HG03520 (cell line): ENCODE data around the gene ZNF778.

ENCODE experiments used
- ATAC-seq: cut with Tn5 transposase; IDR thresholded peaks from one replicate; pipeline ENCODE4 v1.9.1; 2021; ENCODE audit warnings: mild to moderate bottlenecking, moderate library complexity; ENCODE audit not compliant: unreplicated experiment

The ZNF778 gene

DNA sequence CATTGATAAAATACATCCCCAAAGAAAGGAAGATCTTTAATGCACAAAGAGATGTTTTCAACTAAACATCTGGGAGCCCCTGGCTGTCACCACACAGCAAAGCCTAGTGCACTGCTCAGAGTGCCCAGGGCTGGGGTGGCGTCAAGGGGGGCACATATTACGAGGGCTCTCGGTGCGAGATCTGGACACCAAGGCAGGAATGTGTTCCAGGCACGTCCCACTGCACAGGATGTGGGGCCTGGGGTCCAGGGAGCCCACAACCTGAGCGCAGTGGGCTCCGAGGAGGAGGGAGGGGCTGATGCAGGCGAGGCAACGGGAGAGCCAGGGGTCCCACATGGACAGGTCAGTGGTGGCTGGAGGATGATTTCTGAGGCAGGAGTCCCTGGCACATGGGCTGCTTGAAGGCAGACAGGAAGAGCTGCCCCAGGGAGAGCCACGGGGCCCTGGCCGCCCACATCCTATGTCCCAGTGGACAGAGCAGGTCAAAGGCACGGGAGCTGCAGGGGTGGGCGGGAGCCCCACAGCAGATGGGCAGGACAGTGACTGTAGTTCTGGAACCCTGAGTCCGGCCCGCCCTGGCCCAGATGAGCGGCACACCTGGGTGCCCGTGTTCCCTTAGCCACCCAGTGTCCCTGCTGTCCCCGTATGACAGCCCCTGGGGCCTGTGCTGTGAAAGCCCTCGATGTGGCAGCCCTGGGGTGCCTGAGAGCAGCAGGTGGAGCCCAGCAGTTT, 56.4 kb downstream of the ZNF778 start:
- ATAC-seq, result no peak

DNA sequence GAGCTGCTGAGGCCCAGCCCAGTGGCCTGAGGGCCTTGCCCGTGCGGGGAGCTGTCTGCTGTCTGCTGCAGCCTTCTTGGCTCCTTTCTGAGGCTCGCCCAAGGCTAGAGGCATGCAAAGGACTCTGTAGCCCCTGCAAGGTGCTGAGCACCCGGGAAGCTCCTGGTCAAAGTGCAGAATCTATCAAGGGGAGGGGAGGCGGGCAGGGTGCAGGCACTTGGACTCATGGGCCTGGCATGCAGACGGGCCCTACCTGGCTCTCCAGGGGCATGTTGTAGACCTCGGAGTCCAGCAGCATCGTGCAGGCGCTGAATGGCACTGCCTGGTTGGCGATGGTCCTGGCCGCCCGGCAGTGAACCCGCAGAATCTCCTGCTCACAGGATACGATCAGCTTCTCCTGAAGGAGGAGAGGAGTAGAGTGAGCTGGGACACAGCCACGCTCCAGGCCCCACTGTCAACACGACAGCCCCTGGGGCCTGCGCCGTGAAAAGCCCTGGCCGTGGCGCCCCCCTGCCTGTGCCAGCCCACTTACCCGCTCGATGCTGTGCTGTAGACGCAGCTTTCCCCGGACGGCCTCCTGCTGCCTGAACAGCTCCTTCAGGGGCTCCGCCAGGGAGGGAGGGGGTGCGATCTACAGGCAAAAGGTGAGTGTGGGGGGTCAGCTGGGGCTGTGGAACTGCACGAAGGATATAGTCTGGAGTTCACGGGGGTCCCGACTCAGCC, 57.2 kb downstream of the ZNF778 start:
- ATAC-seq, result no peak

DNA sequence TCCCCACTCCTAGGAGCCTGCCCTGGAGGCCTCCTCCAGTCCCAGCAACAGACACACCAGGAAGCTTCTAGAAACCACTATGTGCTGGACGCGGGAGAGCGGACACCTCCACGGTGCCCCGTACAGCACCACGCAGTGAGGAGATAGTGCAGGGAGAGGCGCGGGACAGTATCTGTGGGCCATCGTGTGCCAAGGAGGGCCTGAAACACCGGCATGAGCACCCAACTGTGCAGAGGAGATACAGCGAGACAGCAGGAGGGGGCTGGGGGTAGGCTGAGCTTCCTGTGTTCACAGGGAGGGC, 57.7 kb downstream of the ZNF778 start:
- ATAC-seq, result no peak

DNA sequence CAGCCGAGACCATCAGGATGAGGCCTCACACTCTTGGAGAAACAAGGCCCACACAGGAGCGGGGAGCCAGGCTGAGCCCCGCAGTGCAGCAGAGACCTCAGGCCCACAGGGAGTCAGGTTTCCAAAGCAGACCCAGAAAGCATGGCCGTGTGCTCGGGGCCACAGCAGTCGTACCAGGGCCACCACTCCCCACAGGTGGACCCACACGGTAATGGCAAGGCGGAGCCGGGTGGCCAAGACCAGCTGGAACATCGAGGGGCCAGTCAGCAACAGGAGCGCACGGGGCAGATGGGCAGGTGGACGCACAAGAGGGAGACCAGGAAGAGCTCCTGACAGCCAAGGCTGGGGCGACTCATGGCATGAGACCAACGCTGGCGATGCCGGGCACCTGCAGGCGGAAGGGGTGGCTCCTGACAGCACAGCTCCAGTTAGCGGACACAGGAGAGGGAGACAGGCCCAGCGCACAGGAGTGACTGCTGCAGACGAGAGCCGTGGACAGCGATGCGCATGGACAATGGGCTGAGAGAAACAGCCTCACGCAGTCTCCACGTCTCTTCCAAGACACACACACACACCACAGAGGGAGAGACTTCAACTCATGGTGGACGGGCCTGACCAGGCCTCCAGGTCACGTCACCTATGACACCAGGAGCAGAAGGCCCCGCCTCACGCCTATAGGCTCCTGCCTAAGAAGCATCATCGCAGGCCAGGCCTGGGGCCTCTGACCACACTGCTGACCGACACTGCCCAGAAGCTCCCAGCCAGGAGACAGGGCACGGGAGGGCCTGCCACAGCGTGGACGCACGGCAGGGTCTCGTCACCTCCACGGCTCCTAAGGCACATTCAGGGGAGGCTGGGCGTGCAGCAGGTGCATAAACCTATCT, 58.6 kb downstream of the ZNF778 start:
- ATAC-seq, result no peak

DNA sequence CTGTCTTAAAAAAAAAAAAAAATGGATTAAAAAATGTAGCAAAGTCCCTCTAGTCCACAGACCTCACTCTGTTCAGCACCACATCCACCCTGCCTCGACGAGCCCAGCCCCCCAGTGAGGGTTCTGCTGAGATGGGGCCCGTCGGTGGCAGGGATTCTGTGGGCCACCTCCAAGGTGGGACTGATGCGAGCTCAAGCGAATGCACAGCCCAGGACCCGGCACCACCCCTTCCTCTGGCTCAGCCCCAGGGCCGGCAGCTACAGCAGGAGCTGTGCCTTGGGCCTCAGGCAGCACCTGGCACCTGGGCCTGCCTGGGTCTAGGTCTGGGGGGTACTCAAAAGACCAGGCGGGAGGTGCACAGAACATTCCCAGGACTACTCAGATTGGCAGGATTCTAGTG, 59.5 kb downstream of the ZNF778 start:
- ATAC-seq, result no peak

DNA sequence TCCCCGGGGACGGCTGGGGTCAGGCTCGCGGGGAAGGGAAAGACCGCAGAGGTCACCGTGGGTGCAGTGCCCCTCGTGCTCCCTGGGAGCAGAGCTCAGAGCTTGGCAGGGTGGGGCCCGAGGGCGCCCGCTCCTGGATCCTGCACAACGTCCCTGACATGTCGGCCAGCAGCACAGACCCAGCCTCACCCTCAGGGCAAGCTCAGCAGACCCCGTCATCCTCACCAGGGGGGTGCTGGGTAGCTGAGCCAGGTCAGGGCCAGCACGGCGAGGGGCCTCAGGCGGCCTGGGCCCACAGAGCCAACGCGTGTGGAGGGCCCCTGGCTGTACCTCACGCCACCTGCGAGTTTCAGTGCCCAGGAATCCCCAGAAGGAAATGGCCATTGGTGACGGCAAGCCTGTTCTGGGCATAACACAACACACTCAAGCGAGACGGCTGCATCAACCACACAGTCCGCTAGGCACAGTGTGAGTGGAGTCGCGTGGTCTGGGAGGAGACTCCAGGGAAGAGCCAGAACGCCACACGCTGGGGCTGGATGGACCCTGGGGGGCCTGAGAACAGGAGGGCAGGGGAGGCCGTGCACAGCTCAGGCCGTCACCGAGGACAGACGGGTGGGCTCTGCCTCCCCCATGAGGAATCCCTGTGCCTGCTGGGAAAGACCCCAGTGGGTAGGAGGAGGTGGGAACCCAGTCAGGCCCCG, 60.3 kb downstream of the ZNF778 start:
- no peak for ATAC-seq

DNA sequence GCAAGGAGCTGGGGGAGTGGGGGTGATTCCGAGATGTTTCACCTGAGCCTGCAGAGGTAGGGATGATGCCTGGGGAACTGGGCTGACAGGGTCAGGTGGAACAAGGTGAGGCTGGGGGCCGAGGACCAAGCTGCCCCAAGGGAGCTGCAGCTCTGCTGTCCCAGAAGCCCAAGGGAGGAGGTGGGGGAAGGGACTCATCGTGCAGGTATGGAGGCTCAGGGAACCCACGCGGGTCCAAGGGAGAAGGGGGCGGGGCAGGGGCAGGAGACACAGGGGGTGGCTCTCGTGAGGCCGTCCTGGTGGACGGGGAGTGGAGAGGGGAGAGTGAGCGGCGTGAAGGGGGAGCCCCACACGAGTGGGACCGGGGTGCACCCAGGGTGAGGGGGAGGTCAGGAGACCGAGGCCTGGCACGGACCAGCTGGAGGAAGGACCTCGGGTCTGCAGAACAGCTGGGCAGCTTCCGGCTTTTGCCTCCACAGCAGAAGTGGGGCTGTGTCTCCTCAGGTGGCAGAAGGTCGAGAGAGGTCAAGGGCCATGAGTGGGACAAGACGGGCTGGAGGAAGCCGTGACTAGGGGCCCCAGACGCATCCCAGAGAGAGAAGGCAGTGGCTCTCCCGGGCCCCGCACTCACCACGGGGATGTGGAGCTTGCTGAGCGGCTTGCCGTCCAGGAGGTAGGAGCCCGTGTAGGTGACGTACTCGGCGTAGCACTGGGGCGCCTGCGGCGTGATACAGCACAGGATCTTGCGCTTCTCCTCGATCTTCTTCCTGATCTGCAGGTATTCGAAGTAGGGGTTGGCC, 61.1 kb downstream of the ZNF778 start:
- ATAC-seq, result no peak

DNA sequence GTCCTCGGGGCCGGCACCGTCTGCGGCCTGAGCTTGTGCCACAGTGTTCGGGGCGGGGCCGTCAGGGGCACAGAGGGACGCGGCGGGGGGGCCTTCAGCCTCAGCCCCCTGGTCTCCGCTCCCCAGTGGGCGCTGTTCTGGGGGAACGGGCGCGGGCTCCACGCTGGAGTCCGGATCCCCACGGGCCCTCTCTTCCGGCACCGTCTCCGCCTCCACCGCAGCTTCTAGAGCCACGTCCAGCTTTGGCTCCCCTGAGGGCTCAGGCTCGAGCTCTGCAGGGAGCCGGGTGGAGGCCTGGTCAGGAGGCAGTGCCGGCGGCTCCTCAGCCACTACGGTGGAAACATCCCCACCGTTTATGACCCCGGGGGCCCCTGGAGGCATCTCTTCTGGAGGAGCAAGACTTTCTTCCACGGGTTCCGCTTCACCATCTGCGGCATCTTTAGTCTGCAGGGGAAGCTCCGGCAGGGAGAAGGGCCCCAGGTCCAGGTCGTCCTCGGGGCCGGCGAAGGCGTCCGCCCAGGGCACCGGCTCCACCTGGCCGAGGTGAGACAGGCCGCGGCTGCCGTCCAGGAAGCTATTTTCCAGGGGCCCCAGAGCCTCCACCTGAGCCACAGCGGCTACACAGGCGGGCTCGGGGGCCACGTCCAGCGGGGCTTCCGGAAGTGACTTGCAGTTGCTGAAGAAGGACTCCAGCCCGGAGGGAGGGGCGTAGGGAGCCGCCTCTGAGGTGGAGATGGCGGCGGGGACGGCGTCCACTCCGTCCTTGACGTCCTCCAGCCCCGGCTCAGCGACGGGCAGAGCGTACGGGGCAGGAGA, 62.4 kb downstream of the ZNF778 start:
- no peak for ATAC-seq

DNA sequence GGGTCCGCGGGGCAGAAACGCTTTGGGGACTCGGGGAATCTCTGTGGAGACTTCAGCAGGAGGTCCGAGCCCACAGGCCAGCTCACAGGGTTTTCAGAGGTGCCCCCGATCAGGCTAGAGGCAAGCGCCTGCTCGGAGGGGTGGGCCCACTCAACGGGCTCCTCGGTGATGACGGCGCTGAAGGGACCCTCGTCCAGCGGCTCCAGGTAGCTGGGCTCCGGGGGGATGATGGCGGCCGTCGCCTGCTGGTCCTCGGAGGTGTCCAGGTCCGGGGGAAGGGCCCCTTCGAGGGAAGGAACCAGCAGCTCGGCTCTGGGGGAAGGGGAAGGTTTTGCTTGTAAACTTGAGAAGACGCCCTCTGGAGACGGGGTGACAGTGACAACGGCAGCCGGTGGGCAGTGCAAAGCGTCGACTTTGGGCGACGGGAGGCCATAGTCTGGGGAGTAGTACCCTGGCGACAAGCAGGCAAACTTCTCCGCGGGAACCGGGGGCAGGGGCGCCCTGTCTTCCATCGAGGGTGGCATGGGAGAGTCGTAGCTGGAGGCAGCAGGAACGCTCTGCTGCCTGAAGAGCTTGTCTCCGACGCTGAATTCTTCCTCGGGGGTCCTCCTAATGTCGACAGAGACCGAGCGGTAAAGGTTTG, 63.2 kb downstream of the ZNF778 start:
- ATAC-seq, result no peak

DNA sequence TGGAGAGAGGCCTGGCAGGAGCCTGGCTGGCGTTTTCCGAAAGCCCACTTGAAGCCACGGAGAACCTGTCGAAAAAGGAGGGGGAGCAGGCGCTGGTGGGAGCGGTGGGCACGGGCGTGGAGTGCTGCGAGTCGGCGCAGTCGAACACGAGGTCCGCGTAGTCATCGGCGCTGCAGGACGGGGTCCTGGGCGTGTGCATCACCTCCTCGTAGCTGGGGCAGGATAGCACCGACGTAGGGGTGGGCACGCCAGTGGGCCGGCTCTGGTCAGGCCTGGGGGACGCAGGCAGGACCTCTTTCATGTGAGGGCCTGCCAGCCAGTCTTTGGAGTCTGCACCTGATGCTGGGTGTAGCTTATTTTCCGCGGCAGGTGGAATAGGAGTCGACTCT, 63.7 kb downstream of the ZNF778 start:
- ATAC-seq, result no peak

DNA sequence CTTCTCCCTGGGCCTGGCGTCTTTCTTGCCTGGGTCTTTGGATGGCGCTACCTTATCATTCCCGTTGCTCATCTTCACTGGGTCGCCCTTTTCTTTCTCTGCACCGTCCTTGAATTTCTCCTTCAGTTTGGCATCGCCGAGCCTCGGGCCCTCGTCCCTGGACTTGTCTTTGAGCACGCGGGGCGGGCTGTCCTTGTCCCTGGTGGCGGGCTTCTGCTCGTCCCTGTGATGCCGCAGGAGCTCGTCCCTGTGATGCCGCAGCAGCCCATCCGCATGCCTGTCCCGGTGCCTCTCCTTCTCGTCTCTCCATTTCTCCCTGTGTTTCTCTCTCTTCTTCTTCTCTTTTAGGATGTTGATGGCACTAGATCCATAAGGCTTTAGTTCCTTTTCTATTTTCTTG, 64.3 kb downstream of the ZNF778 start:
- ATAC-seq, result no peak

DNA sequence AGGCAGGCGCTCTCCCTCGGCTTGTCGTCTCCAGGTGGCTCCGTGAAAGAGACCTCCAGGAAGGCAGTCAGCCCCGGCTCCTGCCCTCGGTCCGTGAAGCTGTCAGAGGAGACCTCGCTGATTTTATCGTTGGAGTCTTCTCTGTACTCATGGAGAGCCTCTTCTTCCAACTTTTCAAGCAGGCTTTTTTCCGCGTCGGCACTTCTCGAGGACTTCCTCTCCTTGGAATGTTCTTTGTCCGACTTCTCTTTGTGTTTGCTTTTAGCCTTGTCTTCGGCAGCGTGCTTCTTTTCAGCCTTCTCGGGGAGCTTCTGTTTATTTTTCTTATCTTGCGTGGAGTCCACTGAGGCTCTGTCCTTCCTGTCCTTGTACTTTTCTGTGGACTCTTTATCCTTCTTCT, 65.0 kb downstream of the ZNF778 start:
- ATAC-seq, result no peak

DNA sequence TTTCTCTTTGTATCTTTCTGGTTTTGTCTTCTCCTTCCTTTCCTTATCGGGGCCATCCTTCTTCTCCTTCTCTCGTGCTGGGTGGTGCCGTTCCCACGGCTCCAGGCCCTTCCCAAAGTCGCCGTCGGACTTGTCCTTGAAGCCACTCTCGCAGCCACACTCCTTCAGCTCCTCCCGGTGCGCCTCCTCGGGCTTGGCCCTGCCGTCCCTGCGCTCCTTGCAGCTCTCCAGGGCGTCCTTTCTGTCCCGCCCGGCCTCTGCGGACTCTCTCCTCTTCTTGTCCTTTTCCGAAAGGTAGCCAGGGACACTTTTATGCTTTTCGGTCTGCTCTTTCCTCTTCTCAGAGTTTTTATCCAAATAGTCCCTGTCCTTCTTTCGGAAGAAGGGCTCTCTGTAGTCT, 65.9 kb downstream of the ZNF778 start:
- ATAC-seq, result no peak

DNA sequence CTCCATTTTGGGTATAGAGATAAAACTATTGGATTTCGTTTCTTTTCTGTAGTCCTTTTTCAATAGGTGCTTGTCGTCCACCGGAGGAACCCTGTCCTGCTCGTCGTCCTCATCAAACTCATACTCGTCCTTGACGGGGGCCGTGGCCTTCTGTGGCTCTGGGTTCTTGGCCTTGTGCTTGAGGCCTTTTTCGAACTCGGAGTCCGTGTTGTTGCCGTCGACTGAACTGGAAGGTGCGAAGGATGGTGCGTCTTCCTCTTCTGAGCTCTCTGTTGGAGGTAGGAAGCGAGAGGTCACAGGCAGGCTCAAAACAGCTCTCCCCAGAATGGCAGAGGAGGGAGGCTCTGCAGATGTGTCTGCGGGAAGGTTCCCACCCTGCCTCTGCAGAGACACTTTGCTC, 67.9 kb downstream of the ZNF778 start:
- no peak for ATAC-seq

DNA sequence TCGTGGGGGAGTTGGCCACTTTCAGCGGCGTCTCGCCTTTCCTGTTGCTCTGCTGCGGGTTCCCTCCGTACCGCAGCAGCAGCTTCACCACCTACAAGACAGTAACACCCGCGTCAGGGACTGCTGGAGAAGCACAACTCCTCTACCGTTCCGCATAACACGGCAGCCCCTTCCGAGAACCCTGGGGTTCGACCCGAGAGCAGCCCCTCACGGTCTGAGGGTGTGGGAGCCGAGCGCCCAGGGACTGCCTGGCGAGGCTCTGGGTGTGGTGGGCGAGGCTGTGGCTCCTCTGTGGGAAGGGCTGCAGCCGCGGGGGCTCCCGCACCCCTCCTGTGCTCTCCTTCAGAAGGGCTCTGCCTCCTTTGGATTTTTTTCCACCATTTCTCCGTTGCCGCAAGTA, 68.6 kb downstream of the ZNF778 start:
- ATAC-seq, result no peak
